ENCODE results near the gene FGFR3. TPM values are rescaled to one million over a fixed set of nuclear protein-coding genes. Genes with fewer than 3 reads are reported as not detected.

Gene FGFR3
- total RNA-seq, 2 experiments from 2014 or later, result not detected

GRCh38 chr4:1800805-1801204, 7.7 kb downstream of the FGFR3 start:
- ChIA-PET POLR2A (no interaction called here), CTCF (ENCODE audit: unreplicated experiment) (no interaction called here)
- intact Hi-C loops (cut with micrococcal nuclease; ENCODE audit: unreplicated experiment), result no loop called here
- H3K9me2 ChIP-seq (ENCODE audit: insufficient read depth, low read length), result no peaks in the 10 kb centered on the region
- no peaks in the 10 kb centered on the region for H3K4me1 ChIP-seq (ENCODE audit: insufficient read depth, low read length, poor library complexity, severe bottlenecking)
- no peak for DNase-seq (ENCODE audit: low spot score)
- no TSS peak for BruUV-seq (replicated peaks)
- no peaks in the 10 kb centered on the region for H3K36me3 ChIP-seq (ENCODE audit: insufficient read depth, low read length)
- H3K9me3 ChIP-seq (ENCODE audit: low read length), result no peaks in the 10 kb centered on the region
- no peaks in the 10 kb centered on the region for H3K79me2 ChIP-seq (ENCODE audit: insufficient read depth, low read depth, low read length)
- H3K4me3 ChIP-seq (ENCODE audit: low read depth, low read length, poor library complexity, severe bottlenecking), result no peak overlapping the region
- no peaks in the 10 kb centered on the region for H4K20me1 ChIP-seq (ENCODE audit: insufficient read depth, low read length)
- no peak overlapping the region for H2AFZ ChIP-seq (ENCODE audit: low read length)
- TF ChIP-seq CTCF (conservative IDR thresholded peaks at IDR 0.05; ENCODE audit: low read length) (no peak), EZH2phosphoT487 (IDR thresholded peaks at IDR 0.05; ENCODE audit: borderline replicate concordance, low read depth, low read length) (no peak)
- no peak overlapping the region for H3K4me2 ChIP-seq (ENCODE audit: low read length)
- H3K27ac ChIP-seq (ENCODE audit: low read depth, low read length, poor library complexity, severe bottlenecking), result no peak overlapping the region

GRCh38 chr4:1801286-1801958, 8.3 kb downstream of the FGFR3 start:
- TF ChIP-seq EZH2phosphoT487 (IDR thresholded peaks at IDR 0.05; ENCODE audit: borderline replicate concordance, low read depth, low read length), result no peak
- TF ChIP-seq CTCF (conservative IDR thresholded peaks at IDR 0.05; ENCODE audit: low read length), result no peak
- Histone ChIP-seq H3K4me3 (ENCODE audit: low read depth, low read length, poor library complexity, severe bottlenecking) (no peak overlapping the region), H3K9me3 (ENCODE audit: low read length) (no peaks in the 10 kb centered on the region), H3K79me2 (ENCODE audit: insufficient read depth, low read depth, low read length) (no peaks in the 10 kb centered on the region), H4K20me1 (ENCODE audit: insufficient read depth, low read length) (no peaks in the 10 kb centered on the region), H2AFZ (ENCODE audit: low read length) (no peak overlapping the region), H3K4me1 (ENCODE audit: insufficient read depth, low read length, poor library complexity, severe bottlenecking) (no peaks in the 10 kb centered on the region), H3K27ac (ENCODE audit: low read depth, low read length, poor library complexity, severe bottlenecking) (no peak overlapping the region), H3K36me3 (ENCODE audit: insufficient read depth, low read length) (no peaks in the 10 kb centered on the region), H3K9me2 (ENCODE audit: insufficient read depth, low read length) (no peaks in the 10 kb centered on the region), H3K4me2 (ENCODE audit: low read length) (no peak overlapping the region)
- intact Hi-C loops (cut with micrococcal nuclease; ENCODE audit: unreplicated experiment), result no loop called here
- ChIA-PET POLR2A (no interaction called here), CTCF (ENCODE audit: unreplicated experiment) (no interaction called here)
- BruUV-seq (replicated peaks), result no TSS peak
- DNase-seq (ENCODE audit: low spot score), result no peak

- Histone ChIP-seq H3K79me2 (ENCODE audit: insufficient read depth, low read depth, low read length) (no peaks in the 10 kb centered on the region), H2AFZ (ENCODE audit: low read length) (no peak overlapping the region), H3K9me3 (ENCODE audit: low read length) (no peaks in the 10 kb centered on the region), H3K36me3 (ENCODE audit: insufficient read depth, low read length) (no peaks in the 10 kb centered on the region), H3K4me1 (ENCODE audit: insufficient read depth, low read length, poor library complexity, severe bottlenecking) (peaks cover under 1% of the 10 kb centered on the region), H4K20me1 (ENCODE audit: insufficient read depth, low read length) (no peaks in the 10 kb centered on the region), H3K4me2 (ENCODE audit: low read length) (no peak overlapping the region), H3K27ac (ENCODE audit: low read depth, low read length, poor library complexity, severe bottlenecking) (no peak overlapping the region), H3K9me2 (ENCODE audit: insufficient read depth, low read length) (no peaks in the 10 kb centered on the region), H3K4me3 (ENCODE audit: low read depth, low read length, poor library complexity, severe bottlenecking) (no peak overlapping the region)
- no TSS peak for BruUV-seq (replicated peaks)
- DNase-seq (ENCODE audit: low spot score), result no peak
- CTCF ChIA-PET (ENCODE audit: unreplicated experiment), result no interaction called here
- intact Hi-C loops (cut with micrococcal nuclease; ENCODE audit: unreplicated experiment), result no loop called here
- POLR2A ChIA-PET, result no interaction called here
- TF ChIP-seq EZH2phosphoT487 (IDR thresholded peaks at IDR 0.05; ENCODE audit: borderline replicate concordance, low read depth, low read length), result no peak
- no peak for TF ChIP-seq CTCF (conservative IDR thresholded peaks at IDR 0.05; ENCODE audit: low read length)
Measured at GRCh38 chr4:1802151-1802715, 9.1 kb downstream of the FGFR3 start.

All from OCI-LY7 (cell line).